NCI-H82 treated with DMSO at 0.1 percent for 48 hours (cell line): Measurements from ENCODE around the gene COL11A2.
A peak's percentile ranks its signal among the peaks of the same experiment; 100 is the strongest.

Source experiments
- DNase-seq: peaks from one replicate; lab custom pipeline; 2025; ENCODE audit not compliant: unreplicated experiment; lab: John Stamatoyannopoulos, UW

COL11A2 gene

DNA sequence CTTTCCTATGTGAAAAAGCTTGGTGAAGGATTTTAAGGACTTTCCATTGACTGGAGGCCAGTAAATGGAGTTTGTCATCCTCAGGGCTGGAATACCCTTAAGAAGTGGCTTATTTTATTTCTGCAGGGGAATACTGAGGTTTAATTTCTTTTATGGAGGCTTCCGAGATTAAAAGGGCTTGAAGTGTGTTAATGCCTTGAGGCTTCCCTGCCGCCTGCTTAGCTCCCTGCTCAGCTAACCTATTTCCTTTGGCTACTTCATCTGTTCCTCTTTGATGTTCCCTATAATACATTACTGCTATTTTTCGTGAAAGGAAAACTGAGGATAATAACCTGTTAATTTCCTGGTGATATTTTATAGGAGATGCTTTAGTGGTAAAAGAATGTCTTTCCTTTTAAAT, 72.3 kb downstream of the COL11A2 start:
- DNase-seq, result no peak

DNA sequence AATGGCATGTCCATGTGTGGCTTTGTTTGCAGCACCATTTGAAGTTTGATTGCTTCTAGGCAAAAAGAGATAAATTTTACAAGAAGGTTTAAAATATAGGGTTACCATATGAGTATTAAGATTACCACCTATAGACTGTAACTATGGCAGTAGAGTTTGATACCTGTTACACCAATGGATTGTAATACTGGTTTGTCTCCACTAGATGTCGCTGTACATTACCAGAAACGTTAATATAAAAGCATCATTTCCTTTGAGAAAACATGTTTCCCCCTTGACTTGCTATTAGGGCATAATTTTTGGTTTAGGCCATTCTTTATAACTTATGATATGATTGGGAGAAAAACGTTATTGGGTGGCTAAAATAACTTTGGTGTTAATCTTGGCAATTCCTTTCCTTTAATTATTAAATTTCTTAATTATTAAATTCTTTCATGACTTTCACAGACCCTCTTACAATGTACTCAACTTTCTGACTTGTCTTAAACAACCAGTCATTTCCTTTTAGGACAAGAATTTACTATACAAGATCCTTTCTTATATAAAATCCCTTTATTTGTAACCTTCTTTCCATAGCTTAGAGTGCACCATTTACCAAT, 73.6 kb downstream of the COL11A2 start:
- peak; percentile 57 for DNase-seq

DNA sequence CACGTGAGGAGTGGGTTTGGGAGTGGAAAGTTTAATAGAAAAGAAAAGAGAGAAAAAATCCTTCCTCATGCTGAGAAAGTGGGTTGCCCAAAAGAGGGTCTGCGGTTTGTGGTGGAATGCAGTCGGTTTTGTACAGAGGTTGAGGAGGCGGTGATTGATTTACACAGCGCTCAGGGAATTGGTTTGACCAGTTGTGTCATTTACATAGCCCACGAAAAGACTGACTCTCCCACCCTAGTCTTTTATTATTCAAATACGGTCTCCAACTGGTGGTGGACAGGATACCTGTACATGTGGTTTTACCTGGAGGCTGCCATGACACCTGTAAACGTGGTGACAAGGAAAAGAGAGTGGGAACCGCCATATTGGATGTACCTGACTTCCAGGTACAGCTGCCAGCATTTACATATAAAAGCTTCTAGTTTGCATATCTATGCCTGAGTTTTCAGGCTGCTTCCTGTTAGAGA, 74.4 kb downstream of the COL11A2 start:
- no peak for DNase-seq

DNA sequence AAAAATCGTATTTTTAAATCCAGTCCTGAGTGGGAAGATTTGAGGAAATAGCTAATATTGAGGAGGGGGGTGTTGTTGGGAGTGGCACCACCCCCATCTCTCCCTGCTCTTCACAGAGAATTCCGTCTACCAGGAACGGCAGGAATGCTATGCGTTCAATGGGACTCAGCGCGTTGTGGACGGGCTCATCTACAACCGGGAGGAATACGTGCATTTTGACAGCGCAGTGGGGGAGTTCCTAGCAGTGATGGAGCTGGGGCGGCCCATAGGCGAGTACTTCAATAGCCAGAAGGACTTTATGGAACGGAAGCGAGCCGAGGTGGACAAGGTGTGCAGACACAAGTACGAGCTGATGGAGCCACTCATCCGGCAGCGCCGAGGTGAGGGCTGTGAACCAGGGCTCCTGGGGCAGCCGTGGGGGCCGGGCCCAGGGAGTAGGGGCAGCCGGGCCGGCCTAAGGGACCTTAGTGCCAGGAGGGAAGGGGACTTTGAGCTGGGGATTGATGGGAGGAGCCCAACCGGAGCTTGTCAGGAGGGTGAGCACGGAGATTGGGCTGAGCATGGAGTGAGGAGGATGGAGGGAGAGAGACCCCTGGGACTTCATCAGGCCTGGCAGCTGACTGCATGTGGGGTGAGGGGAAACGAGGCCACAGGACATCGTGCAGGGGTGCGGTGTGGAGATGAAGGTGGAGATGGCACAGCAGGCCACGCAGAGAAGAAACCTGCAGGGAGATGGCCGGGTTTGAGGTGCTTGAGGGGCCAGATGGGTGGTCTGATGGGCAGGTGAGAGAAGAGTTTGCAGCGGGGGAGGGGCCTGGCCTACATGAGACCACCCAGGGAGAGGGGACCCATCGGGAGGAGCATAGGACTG, 75.2 kb downstream of the COL11A2 start:
- no peak for DNase-seq

DNA sequence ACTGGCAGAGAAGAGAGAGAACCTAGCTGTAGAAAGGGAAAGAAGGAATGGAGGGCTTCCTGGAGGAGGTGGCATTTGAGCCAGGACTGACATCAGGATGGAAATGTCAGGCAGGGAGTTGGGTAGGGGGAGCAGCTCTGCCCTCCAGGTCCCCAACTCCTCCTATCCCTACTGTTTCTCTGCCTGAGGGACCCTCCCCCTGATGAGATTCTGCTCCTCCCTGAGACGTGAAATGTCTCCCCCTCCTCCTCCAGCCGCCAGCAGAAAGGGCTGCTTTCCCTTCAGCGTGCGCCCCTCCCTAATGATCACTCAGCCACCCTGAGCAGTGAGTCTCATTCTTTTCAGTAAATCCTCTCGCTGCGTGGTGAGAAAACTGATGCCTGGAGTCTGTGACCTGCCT, 75.8 kb downstream of the COL11A2 start:
- no peak for DNase-seq

DNA sequence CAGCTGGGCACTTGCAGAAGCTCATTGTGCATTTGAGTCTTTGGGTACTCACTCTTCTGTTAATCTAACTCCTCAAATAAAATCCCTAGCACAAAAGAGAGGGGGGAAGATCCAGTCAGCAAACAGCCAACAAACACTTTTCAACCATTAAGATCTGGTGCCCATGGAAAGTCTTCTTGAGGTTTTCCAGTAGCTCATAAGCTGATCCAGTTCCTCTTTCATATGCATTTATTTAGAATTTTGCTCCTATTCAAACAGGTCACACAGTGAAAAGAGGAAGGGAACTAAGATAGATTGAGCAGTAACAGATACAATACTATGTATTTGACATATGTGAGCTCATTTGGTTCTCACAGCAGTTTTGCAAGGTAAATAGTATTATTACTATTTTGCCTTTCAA, 77.9 kb downstream of the COL11A2 start:
- DNase-seq, result no peak

DNA sequence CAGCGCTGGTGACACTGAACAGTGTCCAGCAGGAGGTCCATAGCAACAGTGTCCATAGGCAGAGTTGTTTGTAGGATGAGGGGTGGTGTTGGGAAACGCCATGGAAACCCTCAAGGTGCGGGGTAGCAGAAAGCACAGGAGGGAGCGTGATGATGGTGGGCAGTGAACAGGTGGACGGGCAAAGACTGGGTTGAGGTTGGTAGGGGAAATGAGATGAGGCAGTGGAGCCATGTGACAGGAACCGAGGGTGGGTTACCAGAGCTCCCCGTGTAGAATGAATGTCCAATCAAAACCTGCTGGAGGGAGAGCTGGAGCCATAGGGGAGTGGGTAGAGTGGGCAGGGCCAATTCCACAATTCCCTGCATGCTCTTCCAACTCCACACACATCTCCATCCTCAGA, 78.5 kb downstream of the COL11A2 start:
- no peak for DNase-seq
